22Rv1 (cell line): ENCODE results near the gene SNX33.
"Not testable (repeated sequence)": the region's sequence is repeated elsewhere in the genome, so short reads cannot be mapped to it uniquely, and the experiment has no call there.

Source experiments
- H3K27ac ChIP-seq: fragments of 450-650 bp; 2 replicates; pipeline ENCODE4 v1.5.1; 2017
- CTCF ChIP-seq: fragments of 450-650 bp; IDR thresholded peaks from 2 replicates; pipeline ENCODE4 v1.5.1; 2017; ENCODE audit warnings: mild to moderate bottlenecking
- ZFX ChIP-seq: fragments of 450-650 bp; IDR thresholded peaks from 2 replicates; pipeline ENCODE4 v1.6.1; 2017; ENCODE audit warnings: antibody characterized with exemption, borderline replicate concordance

Gene SNX33

GRCh38 chr15:75674366-75674765, 26.7 kb downstream of the SNX33 start:
- H3K27ac ChIP-seq: no peak overlapping the region
- TF ChIP-seq CTCF: no peak
- TF ChIP-seq ZFX: no peak

GRCh38 chr15:75675579-75676404, 28.1 kb downstream of the SNX33 start:
- no peak for TF ChIP-seq ZFX
- TF ChIP-seq CTCF: no peak
- H3K27ac ChIP-seq: no peak overlapping the region

GRCh38 chr15:75676688-75677464, 29.2 kb downstream of the SNX33 start:
- H3K27ac ChIP-seq: no peak overlapping the region
- no peak for TF ChIP-seq ZFX
- TF ChIP-seq CTCF: no peak

GRCh38 chr15:75677465-75678323, 30.0 kb downstream of the SNX33 start:
- no peak overlapping the region for H3K27ac ChIP-seq
- no peak for TF ChIP-seq ZFX
- TF ChIP-seq CTCF: no peak

GRCh38 chr15:75678324-75678690, 30.6 kb downstream of the SNX33 start:
- H3K27ac ChIP-seq: not testable (repeated sequence)

GRCh38 chr15:75680007-75680789, 32.5 kb downstream of the SNX33 start:
- H3K27ac ChIP-seq: no peak overlapping the region
- no peak for TF ChIP-seq ZFX
- TF ChIP-seq CTCF: no peak
